Suprapubic skin (tissue), 3 donors: ENCODE results near the gene MAP2K5.

Source experiments
- CTCF ChIP-seq, 2 donors: fragments of 200-600 bp in 1 of 2; fragments of 450-650 bp in 1 of 2; sonication (generic) in 1 of 2; IDR thresholded peaks; one replicate each; pipeline ENCODE4 v1.5.1; 2016 to 2019; ENCODE audit warnings: antibody characterized with exemption in 2 of 2, mild to moderate bottlenecking in 1 of 2, moderate library complexity in 1 of 2
- POLR2AphosphoS5 ChIP-seq, 3 donors: sonication (generic); formaldehyde crosslinking; IDR thresholded peaks; one replicate each; pipeline ENCODE4 v1.6.1; 2017; ENCODE audit warnings: antibody characterized with exemption in 3 of 3

DNA sequence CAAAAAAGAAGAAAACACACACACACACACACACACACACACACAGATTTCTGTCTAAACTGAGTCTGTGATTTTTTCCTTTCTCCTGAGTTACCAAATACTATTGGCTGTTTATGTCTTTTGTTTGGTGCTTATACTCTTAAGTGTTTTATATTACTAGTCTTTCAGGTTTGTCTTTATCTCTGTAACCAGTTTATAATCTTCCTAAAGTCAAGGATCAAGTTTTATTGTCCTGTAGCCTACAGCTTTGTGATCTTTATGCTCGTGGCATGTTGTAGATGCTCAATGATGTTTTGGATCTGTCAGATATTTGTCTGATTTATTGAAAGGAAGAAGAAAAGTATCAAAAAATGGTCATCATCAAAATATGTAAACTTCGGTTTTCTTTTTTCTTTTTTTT, 4.6 kb downstream of the MAP2K5 start:
- TF ChIP-seq CTCF (IDR thresholded peaks at IDR 0.05), result no peak
- TF ChIP-seq POLR2AphosphoS5 (IDR thresholded peaks at IDR 0.05), result no peak
